Measurements from ENCODE around the gene SERTM1.

SERTM1 gene

DNA sequence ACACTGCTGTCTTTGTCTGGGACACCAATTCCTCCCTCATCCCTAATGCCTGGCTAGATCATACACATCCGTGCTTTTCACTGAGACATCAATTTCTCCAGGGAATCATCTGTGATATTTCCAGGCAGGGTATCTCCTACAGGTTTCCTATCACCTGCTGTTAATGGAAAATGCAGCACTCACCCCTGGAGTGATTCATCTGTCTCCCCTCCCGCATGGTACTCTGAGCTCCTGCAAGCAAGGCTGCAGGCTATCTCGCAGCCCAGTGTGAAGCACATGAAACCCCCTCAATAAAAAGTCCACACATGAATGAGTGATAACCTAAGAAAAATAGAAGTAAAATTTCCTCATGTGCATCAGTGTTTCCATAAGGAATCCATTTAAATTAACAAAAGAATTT, 38.5 kb downstream of the SERTM1 start:
- DNase-seq = no peak

GRCh38 chr13:36712770-36713169, 39.0 kb downstream of the SERTM1 start:
- no peak for DNase-seq

DNA sequence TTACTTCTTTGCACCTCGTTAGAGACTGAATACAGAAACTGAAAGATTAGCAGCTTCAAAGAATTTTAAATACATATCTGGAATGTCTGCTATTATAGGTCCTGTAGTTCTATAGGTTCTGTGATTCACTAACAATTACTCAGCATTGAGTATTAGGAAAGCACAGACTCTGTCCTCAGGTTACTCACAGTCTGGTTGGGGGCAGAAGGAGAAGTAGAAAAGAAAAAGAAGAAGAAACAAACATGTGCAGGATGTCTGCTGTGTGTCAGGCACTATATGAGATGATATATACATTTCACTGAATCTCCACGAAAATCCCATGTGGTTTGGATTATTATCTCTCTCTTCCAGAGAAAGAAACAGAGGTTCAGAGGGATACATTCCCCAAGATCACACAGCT, 40.1 kb downstream of the SERTM1 start:
- no peak for DNase-seq

DNA sequence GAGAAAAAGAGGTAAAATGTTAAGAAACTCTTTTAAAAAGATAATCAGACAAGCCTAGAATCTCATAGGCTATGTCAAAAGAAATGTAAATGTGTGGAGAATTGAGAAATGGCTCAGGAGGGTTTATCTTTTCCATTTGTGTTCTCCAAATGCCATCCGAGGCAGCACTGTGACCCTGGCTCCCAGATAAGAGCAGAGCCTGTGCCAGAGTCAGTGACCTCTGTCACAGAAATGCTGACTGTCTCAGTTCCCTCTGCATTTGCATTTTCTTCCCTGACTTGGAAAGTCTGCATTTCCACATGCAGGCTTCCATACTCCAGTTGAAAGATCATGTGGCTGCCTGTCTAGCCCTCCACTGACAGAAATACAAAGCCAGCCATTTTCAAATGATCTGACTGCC, 42.0 kb downstream of the SERTM1 start:
- no peak for DNase-seq

DNA sequence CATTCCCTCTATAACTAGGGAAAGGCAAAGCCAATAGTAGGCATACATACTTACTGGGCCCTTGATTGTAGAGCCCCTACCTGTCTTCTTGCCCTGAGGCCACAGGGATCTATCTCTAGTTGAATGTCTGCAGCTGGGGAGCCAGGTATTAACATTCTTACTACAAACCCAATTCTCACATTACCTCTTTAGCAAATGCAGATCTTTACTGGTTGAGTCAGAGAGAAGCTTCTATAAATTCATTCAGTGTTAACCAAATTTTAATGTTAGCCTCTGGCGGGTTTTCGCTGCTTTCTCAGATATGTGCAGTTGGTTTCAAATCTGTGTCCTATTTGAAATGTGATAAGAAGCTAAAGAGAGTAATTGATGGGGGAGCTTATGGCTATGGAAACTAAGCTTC, 43.2 kb downstream of the SERTM1 start:
- no peak for DNase-seq

DNA sequence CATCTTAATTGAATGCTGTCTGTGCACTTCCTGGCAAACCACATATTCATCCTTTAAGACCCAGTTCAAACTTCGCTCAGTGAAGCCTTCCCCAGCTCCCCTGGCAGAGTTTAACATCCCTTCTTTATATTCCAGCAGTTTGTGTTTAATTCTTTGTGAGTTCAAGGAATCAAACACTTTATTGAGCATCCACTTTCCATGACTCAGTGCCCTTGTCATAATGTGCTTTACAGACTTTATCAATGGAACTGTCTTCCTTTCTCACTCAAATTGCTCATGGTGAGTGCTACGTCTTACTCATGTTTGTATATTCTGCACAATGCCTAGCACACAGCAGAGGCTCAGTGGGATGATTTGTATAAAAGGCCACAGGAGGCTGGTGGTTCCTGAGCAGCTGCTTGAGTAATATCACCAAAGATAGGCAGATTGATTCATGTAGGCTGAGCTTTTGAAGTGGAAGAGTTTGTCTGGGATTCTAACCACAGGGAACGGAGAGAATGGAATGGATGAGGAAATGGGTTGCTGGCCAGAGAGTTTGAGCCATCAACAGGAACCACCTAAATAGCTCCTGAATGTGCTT, 44.2 kb downstream of the SERTM1 start:
- DNase-seq = no peak

- no peak for DNase-seq
Measured at GRCh38 chr13:36718686-36719085, 44.9 kb downstream of the SERTM1 start.

GRCh38 chr13:36724141-36724540, 50.3 kb downstream of the SERTM1 start:
- no peak for DNase-seq

DNA sequence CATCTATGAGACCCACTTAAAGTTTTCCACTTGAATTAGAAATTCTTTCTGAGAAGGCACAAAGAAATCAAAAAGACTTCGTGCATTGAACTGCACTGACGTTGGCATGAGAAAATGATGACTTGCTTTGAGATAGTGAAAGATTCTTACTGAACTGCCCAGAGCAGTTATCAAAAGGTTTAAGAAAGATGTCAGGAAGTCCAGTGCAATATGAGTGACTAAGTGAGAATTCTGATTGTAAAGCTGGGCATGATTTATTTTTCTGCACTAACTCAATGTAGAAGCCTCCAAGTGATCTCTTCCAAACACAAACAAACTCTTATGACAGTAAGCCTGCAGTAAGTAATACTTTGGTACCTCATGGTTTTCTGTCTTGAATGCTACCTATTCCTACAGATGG, 52.1 kb downstream of the SERTM1 start:
- DNase-seq = no peak

DNA sequence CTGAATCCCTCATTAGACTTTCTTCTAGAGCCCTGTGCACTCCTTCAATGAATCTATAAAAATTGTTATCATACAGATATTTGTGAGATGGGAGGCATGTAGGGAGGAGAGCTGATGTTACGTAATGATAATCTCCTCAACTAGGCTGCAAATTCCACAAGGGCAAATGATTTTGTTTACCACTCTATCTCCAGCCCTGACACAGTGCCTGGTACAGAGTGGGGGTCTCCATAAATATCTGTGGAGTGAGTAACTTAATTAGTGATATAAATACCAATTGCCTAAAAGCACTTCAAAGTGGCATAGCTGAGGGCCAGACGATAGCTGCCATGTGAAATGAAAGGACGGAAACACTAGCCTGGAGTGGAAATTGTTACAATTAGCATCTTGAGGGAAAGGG, 54.2 kb downstream of the SERTM1 start:
- no peak for DNase-seq

DNA sequence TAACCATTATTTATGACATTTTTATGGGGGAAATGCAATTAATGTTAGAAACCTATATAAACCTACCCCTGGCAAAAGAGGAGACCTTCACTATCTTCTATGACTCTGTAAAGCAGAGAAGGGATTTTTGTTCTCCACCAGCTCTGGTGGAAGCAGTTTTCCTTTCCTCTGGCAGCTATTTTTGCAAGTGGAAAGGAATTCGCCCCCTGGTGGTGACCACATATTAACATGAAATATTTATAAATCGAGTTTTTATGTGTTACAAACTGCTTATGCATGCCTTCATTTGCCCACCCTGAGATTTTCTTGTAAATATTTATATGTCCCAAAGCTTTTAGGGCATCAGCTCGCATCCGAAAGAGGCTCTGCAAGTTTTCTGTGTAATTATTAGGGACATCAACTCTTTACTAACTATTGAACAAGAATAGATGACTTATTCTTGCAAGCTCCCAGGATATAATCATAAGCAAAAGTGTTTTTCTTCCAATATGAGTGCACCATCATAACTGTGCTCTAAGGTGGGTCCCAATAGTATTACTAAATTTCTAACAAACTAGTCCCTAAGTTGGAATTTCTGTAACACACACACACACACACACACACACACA, 62.4 kb downstream of the SERTM1 start:
- DNase-seq = peak; percentile 80

GRCh38 chr13:36737524-36738083, 63.8 kb downstream of the SERTM1 start:
- DNase-seq = no peak

- no peak for DNase-seq
Measured at GRCh38 chr13:36745436-36745835, 71.6 kb downstream of the SERTM1 start.

DNA sequence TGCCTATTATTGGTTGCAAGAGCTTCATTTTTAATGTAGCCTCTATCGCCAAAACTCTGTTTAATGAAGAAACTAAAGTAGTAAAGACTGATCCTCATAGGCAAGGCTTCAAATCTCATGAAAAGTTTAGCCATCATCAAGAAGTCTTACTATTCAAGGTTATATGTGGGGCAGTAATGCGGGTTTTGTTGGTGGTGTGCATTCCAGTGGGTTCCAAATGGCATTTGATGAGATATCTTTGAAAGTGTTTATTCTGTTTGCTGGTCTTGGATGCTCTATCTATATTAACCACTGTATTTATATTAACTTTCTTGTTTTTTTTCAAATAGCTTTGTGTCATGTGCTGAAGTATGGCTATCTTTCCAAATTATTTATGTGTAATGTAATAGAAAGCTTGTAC, 72.2 kb downstream of the SERTM1 start:
- DNase-seq = no peak

All from hematopoietic multipotent progenitor cell treated with erythropoietin and hydrocortisone succinate and interleukin-3 and kit ligand, for 6 days (in vitro differentiated cells).